NCI-H1105 (cell line): Measurements from ENCODE around the gene TMEM134.

ENCODE experiments used
- DNase-seq: peaks from one replicate; lab custom pipeline; 2025; lab: John Stamatoyannopoulos, UW

The TMEM134 gene

DNA sequence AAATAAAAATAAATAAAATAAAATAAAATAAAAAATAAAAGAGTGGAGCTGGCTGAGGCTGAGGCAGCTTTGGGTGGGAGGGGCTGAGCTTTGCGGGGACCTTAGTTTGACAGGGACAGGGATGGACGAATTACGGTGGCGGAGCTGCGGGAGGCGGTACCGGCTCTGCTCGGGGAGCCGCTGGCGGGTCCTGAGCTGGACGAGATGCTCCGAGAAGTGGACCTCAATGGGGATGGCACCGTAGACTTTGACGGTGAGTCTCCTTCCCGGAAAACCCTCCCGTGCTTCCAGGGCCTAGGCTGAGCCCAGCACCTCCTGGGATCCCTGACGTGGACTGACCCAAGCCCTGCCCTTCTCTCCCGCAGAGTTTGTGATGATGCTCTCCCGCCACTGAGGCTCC is 10.8 kb downstream of the TMEM134 start:
- no peak for DNase-seq

DNA sequence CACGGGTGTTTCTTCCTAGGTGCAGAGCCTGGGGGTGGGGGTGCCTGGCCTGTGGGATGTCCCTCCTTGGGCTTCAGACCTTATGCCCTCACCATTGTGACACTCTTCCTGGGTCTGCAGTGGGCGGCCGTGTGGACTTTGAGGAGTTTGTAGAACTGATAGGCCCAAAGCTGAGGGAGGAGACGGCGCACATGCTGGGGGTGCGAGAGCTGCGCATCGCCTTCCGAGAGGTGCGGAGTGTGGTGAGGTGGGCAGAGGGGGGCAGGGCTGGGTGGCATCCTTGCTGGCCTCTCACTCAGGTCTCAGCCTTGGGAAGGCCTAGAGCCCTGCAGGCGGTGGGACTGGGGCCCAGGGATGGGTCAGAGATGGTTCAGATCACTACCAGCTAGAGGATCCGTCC is 11.6 kb downstream of the TMEM134 start:
- no peak for DNase-seq

DNA sequence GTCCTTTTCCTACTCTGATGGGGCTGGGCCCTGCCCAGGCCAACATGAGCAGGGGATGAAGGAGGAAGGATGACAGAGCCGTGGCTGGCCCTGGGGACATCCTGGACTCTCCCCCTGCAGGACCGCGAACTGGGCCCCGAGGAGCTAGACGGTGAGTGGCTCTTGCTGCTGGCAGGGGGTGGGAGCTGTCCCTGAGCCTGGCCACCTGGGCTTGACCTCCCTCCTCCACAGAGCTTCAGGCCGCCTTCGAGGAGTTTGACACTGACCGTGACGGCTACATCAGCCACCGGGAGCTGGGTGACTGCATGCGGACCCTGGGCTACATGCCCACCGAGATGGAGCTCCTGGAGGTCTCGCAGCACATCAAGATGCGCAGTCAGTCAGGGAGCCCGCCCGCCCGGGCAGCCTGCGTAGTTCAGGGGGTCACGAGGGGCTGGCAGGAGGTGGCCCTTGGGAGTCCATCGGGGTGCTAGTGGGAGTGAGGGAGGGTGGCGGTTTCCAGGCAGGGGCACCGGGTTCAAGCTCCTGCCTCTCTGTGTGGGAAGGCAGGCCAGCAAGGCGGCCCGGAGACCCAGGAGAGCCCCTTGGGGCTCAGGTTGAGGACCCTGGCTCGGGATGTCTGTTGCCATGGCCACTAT is 12.9 kb downstream of the TMEM134 start:
- DNase-seq: no peak

DNA sequence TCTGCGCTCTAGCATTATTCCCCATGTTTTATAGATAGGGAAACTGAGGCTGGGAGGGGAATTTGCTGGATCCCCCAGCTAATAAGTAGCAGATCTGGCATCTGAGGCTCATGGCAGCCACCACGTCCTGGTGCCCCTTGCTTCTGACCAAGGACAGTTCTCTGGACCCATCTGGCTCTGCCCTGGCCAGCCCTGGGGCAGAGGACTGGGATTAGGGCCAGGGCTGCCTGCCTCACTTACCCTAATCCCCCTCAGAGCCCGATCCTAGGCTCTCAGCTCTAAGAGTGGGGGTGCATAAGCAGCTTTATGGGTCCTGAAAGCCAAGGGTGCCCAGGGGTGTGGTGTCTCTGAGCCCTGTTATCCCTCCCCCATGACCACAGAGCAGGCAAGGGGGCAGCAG is 14.0 kb downstream of the TMEM134 start, which contains the start of gene CABP4:
Gene CABP4 (plus strand): TSS at position 301 of the 400 bp plus-strand sequence. CDS start 70 bp downstream, at position 371.
- no peak for DNase-seq

DNA sequence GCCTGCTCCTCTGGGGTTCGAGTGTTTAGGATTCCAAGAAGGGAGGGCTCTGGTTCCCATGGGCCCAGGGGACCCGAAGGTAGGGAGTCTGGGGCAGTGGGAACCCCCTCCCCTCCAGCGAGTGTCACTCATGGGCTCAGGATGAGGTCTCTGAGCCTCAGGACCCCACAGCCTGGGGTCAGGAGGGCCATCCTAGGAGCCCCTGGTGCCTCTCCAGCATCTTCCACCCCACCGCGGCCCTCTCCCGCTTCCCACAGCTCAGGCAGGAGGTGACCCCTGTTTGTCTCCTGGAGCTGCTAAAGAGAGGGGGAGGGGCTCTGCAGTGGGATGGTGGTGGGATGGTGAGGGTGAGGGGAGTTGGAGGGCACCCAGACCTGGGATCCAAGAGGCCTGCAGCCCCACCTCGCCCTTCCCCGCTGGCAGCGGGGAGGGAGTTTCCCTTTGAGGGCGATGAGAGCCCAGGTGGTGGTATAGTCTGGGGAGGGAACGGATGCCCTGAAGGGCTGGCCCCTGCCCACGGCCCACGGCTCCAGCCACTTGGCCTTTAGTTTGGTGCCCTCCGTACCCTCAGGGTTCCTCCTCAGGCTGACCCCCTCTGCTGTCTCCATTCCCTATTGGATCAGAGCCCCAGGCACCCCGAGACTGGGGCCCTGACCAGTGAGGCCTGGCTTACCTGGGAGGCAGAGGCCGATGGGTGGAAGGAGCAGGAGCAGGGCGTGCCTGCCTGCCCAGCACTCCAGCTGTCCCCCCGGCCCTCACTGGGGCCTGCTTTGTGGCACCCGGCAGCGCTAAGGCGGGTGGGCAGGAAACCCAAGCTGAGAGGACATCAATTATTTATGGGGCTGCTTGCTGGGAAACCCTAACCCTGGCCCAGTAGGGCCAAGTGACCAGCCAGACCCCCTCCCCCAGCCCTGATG is 15.0 kb downstream of the TMEM134 start:
- no peak for DNase-seq

DNA sequence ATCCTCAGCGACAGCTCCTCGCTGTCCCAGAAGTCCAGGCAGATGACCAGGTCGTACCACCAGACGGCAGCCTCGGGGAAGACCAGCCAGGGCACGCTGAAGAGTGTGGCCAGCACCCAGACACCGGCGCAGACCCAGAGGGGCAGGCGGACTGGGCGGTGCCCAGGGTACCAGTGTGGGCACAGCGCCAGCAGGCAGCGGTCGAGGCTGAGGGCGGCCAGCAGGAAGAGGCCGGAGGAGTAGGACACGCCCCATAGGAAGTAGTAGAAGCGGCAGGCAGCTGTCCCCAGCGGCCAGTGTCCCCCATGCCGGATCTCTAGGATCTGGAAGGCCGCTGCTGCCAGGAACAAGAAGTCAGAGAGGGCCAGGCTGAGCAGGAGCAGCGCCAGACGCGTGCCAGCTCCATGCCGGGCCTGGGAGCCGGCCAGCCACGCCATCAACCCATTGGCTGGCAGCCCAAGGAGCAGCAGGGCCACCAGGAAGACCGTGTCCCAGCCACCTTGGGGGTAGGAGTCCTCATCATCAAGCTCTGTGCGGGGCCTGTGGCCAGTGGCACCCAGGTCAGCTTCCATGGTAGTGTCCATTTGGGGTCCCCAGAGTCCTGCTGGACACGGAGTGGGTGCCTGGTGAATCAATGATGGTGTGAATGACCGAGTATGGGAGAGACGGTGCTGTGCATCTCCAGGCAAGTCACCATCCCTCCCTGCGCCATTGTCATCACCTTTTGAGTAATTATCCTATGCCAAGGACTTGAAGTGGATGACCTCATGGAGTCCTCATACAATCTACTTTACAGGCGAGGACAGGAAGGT is 16.7 kb downstream of the TMEM134 start, which contains the start of gene GPR152:
Gene GPR152 (minus strand): TSS at position 589 of the 812 bp plus-strand sequence. CDS start 5 bp downstream, at position 584.
- no peak for DNase-seq

DNA sequence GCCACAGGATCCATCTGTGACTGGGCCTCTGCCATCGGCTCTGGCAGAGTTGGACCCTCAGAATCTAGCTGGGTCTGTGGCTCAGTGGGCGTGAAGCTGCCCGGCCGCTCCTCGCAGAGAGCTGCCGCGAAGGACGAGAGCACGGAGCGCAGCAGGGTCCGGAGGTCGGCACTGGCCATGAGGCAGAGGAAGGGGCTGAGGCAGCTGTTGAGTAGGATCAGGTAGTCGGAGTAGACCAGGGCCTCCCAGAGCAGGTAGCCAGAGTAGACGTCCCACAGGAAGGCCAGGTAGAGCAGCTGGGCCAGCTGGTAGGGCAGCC is 17.4 kb downstream of the TMEM134 start:
- no peak for DNase-seq

DNA sequence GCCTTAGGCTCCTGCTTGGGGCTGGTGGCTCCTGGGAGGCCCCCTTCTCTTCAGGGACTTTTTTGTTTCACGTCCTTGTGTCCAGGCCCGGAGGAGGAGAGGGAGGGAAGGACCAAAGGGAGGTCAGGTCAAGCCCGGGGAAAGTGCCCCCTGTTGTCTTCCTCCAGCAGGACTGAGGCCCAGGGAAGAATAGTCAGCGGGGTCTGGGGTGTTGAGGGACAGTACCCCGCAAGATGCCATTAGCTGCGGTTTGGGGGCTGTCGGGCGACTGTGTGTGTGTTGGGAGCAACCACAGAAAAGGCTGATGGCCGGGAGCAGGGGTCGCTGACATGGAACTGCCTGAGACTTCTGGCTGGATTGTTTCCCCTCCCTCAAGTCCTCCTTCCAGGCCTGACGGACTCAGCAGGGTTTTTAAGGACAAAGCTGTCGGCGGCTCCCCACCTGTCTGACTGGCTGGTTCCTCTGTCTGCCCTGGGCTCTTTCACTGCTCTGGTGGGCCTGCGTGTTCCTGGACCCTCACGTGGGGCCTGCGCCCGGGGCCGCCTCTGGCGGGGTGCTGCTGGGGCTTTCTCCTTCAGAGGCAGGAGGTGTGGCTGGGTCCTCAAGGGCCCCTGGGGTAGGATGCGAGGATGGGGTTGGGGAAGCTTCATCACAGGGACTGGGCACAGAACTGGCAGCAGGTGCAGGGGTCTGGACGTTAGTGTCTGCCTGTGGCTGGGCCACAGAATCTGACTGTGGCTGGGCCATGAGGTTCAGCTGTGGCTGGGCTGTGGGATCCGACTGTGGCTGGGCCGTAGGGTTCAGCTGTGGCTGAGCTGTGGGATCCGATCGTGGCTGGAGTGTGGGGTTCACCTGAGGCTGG is 18.0 kb downstream of the TMEM134 start:
- no peak for DNase-seq

DNA sequence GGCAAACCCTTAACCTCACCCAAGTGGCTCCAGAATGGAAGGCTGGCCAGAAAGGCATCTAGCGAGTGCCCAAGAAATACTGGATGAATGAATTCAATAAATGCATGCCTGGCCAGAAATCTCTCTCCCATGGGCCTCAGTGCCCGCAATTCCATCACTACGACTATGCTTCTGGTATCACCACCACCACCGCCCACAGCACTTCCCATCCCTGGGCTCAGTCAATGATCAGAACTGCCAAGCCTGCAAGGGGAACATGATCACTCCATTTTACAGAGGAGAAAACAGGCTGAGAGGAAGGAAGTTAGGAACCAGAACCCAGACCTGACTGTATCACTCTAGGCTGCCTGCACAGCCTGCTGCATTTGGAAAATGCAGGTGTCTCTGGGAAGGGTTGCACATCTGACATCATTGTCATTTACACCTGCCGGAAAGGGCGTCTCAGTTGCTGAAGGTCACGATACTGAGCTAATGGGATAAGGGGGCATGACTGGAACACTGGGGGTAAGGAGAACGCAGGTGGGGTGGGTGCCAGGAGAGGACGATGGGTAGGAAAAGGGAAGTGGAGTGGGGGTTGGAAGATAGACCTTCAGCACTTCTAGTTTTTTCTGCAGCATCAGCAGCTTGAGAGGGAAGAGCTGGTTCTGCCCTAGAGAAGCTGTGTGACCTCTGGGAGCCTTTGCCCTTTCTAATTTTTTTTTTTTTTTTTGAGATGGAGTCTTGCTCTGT is 19.8 kb downstream of the TMEM134 start:
- DNase-seq: no peak

DNA sequence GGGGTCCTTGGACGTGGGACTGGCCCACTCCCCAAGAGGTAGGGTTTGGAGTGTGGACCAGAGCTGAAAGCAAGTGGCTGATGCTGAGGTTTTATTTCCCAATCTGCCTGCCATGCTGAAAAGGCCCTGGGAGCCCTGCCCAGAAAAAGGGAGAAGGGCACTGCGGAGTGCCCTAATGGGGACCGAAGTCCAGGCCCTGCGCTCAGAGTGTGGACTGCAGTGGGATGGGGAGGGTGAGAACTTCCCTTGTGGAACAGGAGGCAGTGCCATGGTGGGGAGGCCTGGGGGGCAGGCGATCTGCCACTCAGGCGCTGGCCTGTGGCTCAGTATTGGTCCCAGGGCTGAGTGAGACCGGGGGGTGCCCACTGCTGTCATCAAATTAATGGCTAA is 20.8 kb downstream of the TMEM134 start:
- DNase-seq: no peak

DNA sequence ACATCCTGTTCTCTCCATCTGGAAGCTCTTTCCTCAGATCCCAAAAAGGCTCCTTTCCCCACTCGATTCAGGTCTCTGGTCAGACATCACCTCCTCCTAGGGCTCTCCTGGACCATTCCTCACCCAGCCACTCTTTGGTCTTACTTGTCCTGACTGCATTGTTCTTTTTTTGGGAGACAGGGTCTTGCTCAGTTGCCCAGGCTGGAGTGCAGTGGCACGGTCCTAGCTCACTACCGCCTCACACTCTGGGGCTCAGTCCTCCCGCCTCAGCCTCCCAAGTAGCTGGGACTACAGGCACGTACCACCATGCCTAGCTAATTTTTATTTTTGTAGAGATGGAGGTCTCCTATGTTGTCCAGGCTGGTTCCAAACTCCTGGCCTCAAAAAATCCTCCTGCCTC is 23.5 kb downstream of the TMEM134 start:
- no peak for DNase-seq

DNA sequence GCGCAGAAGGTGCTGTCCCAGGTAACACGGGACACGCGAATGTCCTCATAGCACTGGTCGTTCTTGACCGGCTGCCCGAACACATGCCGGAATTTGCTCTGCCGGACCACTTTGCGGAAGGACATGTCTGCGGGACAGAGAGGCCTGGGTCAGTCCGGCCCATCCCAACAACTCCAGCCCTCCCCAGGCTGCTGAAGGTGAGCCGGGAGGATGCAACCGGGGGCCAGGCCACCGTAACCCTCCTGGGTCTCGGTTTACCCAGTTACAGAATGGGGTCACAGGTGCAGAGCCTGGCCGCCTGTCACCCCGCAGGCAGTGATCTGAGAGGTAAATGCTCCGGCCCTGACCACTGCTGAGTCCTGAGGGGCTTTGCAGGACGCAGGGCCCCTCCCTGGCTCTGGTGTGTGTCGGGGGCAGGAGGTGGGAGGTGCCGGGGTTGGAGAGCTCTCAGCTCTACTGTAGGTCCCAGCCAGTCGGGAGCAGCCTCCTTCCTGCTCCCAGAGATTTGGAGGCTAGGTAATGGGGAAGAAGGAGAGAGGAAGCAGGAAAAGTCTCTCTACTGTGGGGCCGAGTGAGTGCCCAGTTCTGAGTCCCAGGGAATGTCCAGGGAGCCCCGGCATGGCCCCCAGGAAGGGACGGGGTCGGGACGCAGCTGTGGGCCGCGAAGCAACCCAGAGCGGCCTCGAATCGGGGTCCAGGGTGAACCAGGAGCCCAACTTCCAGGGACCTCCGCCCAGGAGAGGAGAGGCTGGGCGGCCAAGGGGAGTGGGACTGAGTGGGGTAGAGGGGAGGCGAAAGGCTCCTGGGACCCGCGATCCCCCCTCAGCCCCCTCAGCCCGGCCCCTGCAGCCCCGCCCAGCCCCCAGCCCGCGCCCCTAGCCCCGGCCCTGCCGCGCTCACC is 26.3 kb downstream of the TMEM134 start:
- DNase-seq: no peak

DNA sequence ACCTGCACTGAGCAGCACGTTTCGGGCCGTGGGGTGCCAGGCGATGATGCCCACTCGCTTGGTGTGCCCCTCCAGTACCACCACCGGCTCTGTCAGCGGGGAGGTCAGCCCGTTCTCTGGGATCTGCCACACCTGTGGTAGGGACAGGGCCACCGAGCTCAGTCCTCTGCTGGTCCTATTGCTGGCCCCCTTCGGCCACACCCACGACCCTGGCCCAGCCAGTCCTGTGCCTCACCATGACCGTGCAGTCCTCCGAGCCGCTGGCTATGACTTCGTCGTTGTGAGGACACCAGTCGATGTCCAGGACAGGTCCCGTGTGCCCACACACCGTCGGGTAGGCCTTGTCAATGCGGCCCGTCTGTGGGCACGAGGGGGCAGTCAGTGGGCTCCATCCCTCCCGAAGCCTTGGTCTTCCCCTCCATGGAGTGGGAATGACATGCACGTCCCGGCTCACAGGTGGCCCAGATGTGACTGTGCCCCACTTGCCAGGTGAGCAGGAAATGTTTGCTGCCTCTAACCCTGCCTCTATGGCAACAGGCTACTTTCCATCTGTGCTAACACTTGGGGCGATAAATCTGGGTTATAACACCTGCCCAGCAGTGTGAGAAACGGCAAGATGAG is 27.2 kb downstream of the TMEM134 start:
- no peak for DNase-seq

DNA sequence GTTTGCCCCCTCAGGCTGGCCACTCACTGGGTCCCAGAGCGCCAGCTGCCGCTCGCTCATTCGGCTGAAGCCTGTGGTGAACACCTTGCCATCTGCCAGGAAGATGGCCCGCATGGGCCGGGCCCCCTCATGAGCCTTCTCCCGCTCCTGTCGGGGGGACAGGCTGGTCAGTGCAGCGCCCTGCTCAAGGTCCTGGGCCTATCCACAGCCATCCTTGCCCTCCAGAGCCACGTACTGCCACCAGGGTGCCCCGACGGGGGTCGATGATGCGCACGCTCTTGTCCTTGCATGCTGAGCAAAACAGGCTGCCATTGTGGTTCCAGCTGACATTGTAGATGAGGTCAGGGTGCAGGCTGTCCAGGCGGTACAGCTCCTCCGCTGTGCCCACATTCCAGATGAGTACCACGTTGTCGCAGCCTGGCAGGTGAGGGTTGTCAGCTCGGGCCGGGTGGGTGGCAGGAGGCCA is 27.9 kb downstream of the TMEM134 start:
- DNase-seq: no peak

DNA sequence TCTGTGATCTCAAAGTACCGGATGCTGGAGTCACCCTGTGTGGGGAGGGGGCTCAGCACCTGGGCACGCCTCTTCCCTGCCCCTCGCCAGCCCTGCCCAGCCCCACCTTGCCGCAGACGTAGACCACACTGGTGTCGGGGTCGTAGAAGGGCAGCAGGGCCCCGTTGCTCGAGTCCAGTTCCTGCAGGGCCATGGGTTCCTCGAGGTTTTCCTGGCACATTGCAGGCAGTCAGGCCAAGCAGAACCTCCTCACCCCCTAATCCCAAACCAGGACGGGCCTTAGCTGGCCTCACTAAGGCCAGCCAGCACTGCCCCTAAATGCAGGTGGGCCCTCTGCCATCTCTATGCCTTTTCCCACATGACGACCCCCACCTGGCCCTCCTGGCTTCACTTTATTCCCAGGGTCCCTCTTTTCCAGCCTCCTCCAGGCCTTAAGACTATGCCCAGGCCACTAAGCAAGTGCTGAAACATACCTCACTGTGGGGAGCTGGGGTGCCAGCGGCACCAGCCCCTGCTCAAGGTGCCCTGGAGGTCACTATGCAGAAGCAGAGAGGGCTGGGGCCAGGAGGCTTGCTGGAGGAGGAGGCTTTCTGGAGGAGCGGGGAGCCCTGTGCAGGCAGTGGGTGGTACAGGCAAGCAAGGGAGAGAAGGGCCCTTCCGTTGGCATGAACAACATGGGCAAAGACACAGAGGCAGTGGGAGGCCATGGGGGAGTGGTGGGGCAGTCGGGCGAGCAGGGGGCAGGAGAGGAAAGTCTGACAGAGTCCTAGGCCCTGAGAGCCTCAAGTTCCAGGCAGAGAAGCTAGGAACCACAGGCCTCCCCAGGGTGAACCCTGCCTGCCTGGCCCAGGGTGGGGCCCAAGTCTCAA is 28.6 kb downstream of the TMEM134 start:
- no peak for DNase-seq

DNA sequence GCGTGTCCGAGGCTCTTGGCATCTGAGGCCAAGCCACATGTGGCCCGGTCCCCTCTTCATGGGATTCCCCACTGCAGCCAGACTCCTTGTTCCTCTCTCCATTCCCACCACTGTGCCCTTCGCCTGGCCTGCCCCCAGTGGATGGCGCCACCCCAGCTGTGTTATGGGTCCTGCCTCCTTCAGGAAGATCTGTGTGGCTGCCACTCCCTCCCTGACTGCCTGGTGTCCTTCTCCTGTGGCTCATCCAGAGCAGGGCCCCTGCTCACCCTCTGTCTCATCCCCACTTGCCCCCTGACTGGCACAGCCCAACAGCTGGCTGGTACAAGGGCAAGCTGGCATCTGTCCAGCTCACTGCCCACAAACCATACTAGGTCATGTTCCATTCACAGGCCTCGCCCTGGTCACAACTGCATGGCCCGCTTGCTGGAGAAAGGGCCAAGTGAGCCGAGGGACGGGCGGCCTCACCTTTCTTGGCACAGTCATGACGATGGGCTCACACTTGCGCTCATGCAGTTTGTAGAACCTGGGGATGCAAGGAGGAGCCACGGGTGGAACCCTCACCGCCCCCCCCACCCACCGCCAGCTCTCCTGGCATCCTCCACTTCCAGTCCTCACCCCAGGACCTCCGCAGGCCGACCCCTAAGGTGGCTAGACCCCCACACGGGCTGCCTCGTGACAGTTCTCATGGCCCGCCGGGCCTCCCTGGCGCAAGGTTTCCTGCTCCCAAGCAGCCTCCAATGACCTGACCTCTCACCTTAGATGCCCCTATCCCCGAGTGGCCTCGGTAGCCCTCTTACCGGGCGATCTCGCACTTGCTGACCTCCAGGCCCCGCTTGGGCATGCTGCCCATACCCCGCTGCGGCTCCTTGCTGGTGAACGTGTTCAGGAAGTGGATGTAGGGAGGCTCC is 29.5 kb downstream of the TMEM134 start:
- no peak for DNase-seq
